Mammary epithelial cell (primary cell): ENCODE data around the gene HERC4.

Source experiments
- CTCF ChIP-seq, 2 donors: IDR thresholded peaks in 1 of 2; conservative IDR thresholded peaks in 1 of 2; 2 replicates each; pipeline ENCODE4 v1.5.1; 2011 to 2012; ENCODE audit warnings: inconsistent platforms in 2 of 2, low read length in 2 of 2, mild to moderate bottlenecking in 2 of 2, control low read depth in 1 of 2, low read depth in 1 of 2; ENCODE audit not compliant: insufficient read depth in 1 of 2; ENCODE audit errors: extremely low read depth in 1 of 2
- EZH2 ChIP-seq: IDR thresholded peaks from 2 replicates; pipeline ENCODE4 v1.6.1; 2012; ENCODE audit warnings: low read length, inconsistent platforms, borderline replicate concordance

DNA sequence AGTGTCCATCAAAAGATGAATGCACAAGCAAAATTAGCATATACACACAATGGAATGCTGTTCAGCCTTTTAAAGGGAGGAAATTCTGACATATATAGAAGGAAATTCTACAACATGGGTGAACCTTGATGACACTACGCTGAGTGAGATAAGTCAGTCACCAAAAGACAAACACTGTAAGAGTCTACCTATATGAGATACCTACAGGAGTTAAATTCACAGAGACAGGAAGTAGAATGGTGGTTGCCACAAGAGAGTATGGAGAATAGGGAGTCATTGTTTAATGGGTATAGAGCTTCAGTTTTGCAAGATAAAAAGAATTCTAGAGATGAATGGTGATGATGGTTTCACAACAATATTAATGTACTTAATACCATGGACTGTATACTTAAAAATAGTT, 51.8 kb downstream of the HERC4 start:
- TF ChIP-seq CTCF (conservative IDR thresholded peaks at IDR 0.05 in 1 of 2, IDR thresholded peaks at IDR 0.05 in 1 of 2; ENCODE audit: extremely low read depth in 1 of 2, insufficient read depth in 1 of 2, low read depth in 1 of 2, low read length in 2 of 2), result no peak
- no peak for TF ChIP-seq EZH2
